Measurements from ENCODE around the gene PHAX.
"Not testable (repeated sequence)": the region's sequence is repeated elsewhere in the genome, so short reads cannot be mapped to it uniquely, and the experiment has no call there.

The PHAX gene

DNA sequence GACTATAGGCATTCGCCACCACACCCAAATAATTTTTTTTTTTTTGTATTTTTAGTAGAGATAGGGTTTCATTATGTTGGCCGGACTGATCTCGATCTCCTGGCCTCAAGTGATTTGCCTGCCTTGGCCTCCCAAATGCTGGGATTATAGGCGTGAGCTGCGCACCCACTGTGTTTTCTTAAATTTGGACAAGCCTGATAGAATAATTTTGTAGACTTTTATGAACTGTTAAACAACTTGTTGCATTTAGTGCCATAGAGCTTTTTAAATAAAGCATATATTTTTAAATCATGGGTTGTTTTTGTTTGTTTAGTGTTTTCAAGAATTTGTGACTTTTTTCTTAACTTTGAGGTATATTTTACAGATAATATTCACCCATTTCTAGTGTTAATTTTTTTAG is 4.8 kb downstream of the PHAX start:
- DNase-seq, result no peak

DNA sequence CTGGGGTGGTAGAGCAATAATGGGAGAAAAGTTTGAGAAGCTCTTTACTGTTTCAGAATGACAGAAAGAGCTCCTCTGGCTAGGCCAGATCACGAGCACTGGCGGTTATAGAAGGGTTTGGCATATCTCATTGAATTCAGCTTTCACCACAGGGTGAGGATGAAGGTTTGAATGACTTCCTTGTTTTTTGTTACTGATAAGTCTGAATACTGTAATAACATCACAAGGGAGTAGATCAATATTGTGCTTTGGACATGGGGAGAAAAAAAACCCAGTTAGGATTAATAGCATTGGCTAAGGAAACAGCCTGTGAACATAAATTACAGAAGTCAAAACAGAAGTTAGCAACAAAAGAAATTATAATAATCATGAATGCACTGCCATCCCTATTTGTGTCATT is 9.4 kb downstream of the PHAX start:
- DNase-seq, result no peak

DNA sequence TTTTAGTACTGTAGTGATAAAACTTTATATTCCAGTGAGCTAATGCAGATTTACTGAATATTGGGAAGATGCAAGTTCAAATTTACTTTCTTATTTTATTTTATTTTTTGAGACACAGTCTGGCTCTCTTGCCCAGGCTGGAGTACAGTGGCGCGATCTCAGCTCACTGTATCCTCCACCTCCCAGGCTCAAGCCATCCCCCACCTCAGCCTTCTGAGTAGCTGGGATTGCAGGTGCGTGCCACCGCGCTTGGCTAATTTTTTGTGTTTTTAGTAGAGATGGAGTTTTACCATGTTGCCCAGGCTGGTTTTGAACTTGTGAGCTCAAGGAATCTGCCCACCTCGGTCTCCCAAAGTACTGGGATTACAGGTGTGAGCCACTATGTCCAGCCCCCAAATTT is 9.9 kb downstream of the PHAX start:
- no peak for DNase-seq

DNA sequence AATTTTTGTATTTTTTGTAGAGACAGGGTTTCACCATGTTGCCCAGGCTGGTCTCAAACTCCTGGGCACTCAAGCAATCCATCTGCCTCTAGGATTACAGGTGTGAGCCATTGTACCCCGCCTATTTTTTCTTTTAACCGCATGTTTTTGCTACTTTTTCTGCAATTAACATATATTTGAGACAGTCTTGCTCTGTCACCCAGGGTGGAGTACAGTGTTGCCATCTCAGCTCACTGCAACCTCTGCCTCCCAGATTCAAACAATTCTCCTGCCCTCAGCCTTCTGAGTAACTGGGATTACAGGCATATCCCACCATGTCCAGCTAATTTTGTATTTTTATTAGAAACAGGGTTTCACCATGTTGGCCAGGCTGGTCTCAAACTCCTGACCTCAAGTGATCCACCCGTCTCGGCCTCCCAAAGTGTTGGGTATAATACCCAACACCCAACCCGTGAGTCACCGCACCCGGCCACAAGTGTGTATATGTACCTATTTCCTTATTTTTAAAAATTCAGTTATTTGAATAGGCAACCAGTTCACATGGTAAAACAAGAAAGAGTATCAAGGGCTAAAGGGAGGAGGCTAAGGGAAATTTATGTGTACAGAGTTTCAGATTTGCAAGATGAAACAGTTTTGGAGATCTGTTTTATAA is 13.3 kb downstream of the PHAX start:
- no peak for DNase-seq

DNA sequence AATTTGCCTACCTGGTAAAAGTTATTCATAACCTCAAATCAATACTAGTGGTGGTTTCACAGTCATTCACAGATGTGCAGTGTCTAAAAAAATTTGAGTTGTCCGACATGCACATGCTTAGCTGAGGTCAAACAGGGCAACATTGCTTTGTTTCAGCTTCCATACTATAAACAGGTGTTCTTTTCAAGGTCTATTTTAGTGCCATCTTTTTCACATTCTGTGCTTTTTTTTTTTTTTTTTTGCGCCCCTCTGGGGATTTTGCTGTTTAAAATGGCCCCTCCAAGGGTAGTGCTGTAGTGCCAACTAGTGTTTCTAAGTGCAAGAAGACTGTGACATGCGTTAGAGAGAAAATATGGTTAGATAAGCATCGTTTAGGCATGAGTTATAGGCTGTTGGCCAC is 14.5 kb downstream of the PHAX start:
- DNase-seq, result no peak

DNA sequence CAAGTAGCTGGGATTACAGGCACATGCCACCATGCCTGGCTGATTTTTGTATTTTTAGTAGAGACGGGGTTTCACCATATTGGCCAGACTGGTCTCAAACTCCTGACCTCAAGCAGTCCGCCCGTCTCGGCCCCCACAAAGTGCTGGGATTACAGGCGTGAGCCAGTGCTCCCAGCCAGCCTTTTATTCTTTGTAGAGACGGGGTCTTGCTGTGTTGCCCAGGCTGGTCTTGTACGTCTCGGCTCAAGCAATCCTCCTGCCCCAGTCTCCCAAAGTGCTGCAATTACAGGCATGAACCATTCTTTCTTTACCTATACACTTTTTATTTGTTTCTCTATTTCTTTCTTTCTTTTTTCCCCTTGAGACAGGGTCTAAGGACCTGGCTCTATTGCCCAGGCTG is 16.9 kb downstream of the PHAX start:
- not testable (repeated sequence) for DNase-seq

DNA sequence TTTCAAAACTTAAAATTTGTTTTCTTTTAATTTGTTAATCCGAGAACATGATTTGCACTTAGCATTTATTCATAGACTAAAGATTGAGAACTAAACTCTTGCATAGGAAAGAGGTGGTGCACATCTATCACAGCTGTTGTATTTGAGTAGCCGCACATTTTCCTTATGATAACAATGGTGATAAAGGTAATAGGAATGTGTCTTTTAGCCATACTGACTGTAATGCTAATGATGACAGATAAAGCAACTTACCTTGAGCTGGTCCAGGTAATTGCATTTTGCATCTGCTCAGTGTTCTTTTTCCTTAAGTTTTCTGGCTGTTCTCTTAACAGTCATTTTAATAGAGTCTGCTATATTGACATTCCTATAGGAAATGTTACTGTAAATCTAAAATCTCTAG is 19.0 kb downstream of the PHAX start:
- DNase-seq, result no peak

DNA sequence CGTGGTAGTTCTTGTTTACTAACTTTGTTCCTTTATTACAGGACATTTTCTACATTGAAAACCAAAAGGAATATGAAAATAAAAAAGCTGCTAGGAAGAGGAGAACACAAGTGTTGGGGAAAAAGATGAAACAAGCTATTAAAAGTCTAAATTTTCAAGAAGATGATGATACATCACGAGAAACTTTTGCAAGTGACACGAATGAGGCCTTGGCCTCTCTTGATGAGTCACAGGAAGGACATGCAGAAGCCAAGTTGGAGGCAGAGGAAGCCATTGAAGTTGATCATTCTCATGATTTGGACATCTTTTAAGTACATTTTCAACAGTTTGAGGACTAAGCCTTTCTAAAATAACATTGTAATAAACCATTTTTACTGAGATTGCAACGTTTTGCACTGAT is 23.8 kb downstream of the PHAX start:
- DNase-seq, result no peak

DNA sequence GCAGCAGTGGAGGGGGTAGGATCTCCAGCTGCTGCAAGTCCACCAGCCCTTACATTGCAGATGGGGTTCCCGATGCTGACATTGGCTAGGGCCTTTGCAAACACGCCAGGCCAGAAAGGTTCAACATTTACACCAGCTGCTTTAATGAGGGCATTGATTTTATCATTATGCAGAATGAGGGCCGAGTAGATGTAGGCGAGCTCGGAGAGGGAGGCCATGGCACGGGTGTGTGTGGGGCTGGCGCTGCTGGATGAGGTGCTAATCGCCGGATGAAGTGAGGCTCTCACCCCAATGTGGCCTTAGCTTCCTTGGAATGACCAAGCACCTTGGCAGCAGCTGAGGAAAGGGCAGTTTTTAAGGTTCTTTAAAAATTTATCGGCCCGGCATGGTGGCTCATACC is 27.4 kb downstream of the PHAX start:
- DNase-seq, result no peak

DNA sequence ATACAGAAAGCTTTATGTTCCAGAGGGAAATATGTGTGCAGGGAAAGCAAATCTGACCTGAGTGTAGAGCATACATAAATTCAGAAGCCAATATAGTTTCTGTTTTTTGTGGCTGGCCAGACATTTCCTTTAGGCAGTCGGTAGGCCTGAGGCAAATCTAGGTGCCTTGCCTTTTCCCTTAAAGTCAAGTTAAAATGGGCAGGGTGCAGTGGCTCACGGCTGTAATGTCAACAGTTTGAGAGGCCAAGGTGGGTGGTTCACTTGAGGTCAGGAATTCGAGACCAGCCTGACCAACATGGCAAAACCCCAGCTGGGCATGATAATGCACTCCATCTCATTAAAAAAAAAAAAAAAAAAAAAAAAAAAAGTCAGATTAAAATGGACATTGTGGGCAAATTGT is 31.2 kb downstream of the PHAX start:
- DNase-seq, result no peak

DNA sequence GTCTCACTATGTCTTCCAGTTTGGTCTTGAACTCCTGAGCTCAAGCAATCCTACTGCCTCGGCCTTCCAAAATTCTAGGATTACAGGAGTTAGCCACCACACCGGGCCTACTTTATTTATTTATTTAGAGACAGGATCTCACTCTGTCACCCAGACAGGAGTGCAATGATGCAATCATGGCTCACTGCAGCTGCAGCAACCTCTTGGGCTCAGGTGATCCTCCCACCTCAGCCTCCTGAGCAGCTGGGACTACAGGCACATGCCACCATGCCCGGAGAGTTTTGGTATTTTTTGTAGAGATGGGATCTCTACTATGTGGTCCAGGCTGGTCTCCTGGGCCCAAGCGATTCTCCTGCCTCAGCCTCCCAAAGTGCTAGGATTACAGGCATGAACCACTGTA is 32.8 kb downstream of the PHAX start:
- no peak for DNase-seq

DNA sequence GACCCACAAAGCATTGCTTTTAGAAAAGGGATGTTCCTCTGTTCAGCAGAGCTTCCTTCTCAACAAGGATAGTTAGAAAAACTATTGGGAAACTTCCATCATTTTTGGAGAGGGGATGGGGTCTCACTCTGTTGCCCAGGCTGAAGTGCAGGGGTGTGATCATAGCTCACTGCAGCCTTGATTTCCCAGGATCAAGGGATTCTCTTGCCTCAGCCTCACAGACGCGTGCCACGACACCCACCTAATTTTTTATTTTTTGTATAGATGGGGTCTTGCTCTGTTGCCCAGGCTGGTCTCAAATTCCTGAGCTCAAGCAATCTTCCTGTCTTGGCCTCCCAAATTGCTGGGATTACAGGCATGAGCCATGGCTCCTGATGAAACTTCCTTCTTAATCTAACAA is 34.8 kb downstream of the PHAX start:
- no peak for DNase-seq

DNA sequence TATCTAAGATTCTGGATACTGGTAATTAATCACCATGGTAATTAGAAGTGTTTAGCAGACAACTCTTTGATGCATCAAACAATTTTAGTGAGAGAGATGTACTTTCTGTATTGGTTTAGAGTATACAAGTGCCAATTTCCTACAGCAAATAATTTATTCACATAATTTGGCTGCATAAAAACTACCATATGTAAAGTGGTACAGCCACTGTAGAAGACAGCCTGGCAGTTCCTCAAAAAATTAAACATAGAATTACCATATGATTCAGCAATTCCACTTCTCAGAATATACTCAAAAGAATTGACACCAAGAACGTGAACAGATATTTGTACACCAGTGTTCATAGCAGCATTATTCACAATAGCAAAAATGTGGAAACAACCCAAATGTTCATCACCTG is 36.2 kb downstream of the PHAX start:
- DNase-seq, result no peak

DNA sequence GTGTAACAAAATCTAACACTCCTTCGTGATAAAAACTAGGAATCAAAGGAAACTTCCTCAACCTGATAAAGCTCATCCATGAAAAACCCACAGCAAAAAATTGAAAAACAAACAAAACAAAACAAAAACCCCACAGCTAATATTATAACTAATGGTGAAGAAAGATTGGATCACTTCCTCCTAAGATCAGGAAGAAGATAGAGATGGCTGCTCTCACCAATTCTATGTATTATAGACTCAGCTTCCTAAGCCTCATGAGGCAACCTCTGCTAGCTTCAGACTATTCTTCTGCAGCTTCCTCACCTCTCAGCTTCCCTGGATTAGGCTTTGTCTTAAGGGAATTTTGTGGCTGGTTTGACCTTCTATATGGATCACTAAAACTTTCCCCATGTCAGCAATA is 40.1 kb downstream of the PHAX start:
- DNase-seq, result no peak

DNA sequence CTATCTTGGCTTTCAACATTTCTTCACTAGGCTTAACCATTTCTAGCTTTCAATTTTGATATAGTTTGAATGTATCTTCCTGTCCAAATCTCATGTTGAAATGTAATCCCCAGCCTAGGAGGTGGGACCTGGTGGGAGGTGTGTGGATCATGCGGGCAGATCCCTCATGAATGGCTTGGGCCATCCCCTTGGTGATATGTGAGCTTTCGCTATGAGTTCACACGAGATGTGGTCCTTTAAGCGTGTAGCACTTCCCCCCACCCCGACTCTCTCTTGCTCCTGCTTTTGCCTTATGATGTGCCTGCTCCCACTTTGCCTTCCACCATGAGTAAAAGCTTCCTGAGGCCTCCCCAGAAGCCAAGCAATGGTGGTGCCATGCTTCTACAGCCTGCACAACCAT is 40.6 kb downstream of the PHAX start:
- DNase-seq, result no peak

DNA sequence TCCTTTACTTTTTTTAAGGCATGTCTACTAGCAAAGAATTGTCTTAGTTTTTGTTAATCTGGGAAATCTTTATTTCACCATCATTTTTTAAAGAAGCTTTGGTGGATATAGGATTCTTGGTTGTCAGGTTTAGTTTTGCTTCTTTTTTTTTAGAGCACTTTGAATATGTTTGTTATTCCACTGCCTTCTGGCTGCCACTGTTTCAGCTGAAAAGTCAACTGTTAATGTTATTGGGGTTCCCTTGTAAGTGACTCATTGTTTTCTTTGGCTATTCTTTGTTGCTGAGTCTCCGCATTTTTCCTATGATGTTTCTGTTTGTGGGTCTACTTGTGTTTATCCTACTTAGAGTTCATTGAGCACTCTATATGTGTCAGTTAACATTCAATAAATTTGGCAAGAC is 44.4 kb downstream of the PHAX start:
- no peak for DNase-seq

DNA sequence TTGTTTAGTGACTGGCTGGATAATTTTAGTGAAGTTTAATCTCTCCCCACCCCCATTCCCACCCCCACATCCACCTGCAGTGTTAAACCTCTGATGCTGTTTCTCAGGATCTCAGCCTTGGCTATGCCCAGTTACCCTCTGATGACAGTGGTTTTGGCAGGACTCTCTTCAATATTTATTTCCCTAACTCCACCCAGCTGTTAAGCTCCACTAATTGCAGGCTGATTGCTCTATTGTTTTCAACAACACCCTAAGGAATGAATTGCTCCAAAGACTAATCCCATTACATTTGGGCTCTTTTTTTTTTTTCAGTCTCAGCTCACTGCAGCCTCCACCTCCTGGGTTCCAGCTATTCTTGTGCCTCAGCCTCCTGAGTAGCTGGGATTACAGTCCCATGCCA is 46.3 kb downstream of the PHAX start:
- no peak for DNase-seq

DNA sequence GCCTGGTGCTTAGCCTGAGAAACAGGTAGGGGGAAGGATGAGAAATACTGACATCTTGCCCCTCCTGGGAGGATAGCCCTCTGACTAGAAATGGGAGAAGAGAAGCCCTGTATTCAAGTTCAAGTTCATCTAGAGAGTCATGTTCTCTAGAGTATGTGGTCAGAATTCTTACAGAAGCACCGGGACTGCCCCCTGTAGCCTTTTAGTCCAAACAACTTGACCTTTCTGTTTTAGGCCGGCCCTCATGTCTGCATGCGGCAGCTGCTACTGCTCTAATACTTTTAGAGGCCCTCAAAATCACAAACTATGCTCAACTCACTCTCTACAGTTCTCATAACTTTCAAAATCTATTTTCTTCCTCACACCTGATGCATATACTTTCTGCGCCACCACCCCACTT is 47.7 kb downstream of the PHAX start:
- no peak for DNase-seq

DNA sequence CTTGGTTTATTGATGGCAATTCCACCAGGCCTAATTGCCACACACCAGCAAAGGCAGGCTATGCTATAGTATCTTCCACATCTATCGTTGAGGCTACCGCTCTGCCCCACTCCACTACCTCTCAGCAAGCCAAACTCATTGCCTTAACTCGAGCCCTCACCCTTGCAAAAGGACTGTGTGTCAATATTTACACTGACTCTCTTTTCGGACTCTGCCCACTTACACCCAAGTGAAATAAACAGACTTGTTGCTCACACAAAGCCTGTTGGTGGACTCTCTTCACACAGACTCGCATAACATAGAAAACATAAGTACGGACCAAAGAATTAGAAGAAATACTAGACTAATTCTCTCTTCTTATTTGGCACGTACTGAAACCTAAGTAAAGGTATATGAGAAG is 48.3 kb downstream of the PHAX start:
- DNase-seq, result not testable (repeated sequence)

DNA sequence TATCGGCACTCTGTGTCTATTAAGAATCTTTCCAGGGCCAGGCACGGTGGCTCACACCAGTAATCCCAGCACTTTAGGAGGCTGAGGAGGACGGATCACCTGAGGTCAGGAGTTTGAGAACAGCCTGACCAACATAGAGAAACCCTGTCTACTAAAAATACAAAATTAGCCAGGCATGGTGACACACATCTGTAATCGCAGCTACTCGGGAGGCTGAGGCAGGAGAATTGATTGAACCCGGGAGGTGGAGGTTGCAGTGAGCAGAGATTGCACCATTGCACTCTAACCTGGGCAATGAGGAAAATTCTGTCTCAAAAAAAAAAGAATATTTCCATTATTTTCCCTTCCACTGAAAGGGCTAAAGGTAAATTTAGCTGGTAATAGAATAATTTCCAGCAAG is 49.0 kb downstream of the PHAX start:
- not testable (repeated sequence) for DNase-seq

DNA sequence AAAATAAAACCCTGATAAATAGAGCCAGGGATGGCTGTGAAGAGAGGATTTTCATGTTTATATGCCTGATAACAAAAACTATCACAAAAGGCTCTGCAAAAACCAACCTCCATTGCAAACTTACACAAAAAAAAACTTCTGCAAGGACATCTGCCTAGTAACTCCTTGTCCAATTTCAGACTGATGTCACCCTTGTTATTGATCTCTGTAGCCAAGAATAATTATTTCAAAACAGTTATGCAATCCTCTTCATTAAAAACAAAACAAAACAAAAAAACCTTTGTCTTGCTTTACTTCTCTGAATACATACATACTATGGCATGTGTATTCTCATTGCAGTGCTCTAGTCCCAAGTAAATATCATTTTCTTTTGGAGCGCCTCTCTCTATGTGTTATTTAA is 49.7 kb downstream of the PHAX start:
- DNase-seq, result no peak

DNA sequence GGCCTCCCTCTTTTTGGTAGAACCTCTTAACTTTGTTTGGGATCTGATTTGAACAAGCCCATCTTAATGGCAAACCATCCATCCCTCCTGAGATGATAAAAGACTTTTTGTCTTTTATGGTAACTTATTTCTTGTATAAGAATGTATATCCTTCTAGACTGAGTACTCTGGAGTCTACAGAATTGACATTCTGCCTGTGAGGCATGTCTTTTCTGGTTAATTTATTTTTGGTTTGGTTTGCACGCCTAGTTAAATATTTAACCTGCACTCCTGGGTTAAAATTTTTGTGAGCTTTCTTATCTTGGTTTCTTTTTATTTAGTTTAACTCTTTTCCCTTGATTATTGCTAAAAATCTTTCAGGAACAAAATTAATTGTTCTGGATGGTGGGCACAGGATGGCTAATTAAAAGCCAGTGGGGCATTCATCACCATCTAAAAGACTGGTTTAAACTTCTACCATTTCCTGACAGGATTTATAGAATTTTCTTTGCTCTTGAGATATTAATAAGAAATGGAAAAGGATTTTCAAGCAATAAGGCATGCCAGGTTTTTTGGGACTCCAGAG is 50.3 kb downstream of the PHAX start:
- DNase-seq, result no peak

DNA sequence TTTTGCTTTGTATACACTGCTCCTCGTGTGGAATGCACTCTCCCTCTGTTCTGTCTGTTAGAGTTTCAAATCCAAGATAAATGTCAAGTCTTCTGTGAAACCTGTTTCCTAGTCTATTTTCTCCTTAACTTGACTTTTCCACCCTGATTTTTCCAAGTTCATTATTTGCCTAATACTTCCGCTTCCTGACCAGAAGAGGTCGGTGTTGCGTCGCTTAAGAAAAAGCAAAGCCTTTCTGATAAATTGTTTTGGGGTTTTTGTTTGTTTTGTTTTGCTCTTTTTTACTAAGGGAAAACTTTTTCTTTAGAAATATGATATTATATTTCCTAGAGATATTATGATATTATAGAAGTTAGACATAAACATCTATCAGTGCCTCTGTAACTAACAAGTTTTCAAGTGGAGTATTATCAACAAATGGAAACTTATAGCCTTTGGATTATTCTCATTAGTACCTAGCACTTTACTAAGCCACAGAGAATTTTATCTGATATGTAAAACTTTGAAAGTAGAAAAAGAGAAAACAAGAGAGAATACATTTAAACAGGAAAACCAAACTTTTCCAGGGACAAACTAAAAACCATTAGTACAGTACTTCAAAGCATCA is 55.8 kb downstream of the PHAX start:
- DNase-seq, result no peak

DNA sequence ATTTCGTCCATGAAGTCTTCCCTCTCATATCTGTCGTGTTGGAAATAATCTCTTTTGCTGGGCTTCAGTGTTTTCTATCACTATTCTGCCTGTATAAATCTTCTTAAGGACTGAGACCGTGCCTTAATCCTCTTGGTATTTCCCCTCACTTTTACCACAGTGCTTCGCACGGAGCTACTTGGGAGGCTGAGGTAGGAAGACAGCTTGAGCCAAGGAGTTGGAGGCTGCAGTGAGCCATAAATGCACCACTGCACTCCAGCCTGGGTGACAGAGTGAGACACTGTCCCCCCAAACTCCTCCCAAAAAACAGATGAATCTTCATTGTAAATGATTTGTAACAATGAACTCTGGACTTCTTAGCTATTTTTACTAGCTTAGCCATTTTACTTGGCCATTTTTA is 57.8 kb downstream of the PHAX start:
- no peak for DNase-seq

Data from effector CD4-positive, alpha-beta T cell (primary cell).